ENCODE measurements around the gene CINP. TPM values are rescaled to one million over a fixed set of nuclear protein-coding genes. Genes with fewer than 3 reads are reported as not detected.
"Not testable (repeated sequence)": the region's sequence is repeated elsewhere in the genome, so short reads cannot be mapped to it uniquely, and the experiment has no call there.

CINP gene
- total RNA-seq, 1 donor from 2014 or later, result 6.8 TPM

DNA sequence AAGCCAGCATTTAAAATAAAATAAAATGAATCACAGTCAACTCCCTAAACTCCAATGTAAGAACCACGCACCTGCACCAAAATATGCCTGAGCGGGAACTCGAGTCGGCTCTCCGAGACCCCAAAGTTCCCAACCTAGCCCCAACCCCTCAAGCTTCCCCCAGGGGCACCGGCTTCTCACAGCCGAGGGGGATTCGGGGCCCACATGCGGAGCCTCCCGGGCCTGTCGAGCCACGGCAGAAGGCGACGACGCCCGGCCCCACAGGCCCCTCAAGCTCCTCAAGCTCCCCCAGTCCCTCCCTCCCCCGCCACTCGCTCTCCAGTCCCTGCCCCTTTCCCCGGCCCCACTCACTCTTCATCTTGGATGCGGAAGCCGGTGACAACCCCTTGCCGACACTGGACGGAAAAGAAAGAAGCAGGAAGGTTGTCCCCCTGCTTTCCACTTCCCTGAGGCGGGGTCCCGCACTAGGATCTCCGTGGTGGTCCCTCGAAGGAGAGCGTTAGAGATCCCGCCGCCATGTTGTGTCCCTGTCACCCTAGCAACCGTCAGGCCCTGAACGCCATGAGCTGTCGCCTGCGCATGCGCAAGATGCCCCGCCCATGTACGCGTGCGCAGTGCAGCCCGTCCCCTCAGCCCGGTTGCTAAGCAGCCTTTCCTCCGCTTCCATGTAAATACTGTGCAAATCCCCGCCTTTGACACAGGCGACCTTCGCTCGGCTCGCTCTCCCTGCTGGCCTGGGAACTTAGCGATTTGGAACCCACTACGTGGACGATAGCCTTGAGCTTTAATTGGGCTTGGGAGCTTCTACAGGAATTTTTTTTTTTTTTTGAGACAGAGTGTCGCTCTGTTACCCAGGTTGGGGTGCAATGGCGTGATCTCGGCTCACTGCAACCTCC is 57.8 kb downstream of the CINP start, which contains the start of gene MOK:
MOK (minus strand) TSS at position 554 of the 896 bp plus-strand sequence; CDS start at position 358, 196 bp downstream.
- Histone ChIP-seq H3K27ac (peak within 1 kb of the TSS; percentile 12 to 13), H3K27me3 (no peaks in the 10 kb centered on the region), H3K9me3 (no peaks in the 10 kb centered on the region), H3K4me3 (peak within 1 kb of the TSS; percentile 61 to 71), H3K36me3 (no peaks in the 10 kb centered on the region), H3K4me1 (peaks cover 0 to 7% of the 10 kb centered on the region in 2 donors)
- intact Hi-C loops (cut with DNase I), result loop anchor here (1.0 kb wide), 1 partner anchor 9 kb away; no protein-coding TSS in a partner anchor
- no peak for TF ChIP-seq CTCF (IDR thresholded peaks at IDR 0.05)
- peak; percentile 83 to 98 for DNase-seq (ENCODE audit: low spot score in 2 of 2)

- no peaks in the 10 kb centered on the region for H3K36me3 ChIP-seq
- no peaks in the 10 kb centered on the region for H3K27me3 ChIP-seq
- H3K9me3 ChIP-seq, result no peaks in the 10 kb centered on the region
- intact Hi-C loops (cut with DNase I), result no loop called here
- no peak for TF ChIP-seq CTCF (IDR thresholded peaks at IDR 0.05)
- H3K4me1 ChIP-seq, result peaks cover 0 to 7% of the 10 kb centered on the region in 2 donors
- no peak for DNase-seq (ENCODE audit: low spot score in 2 of 2)
- H3K4me3 ChIP-seq, result no peak overlapping the region
- no peak overlapping the region for H3K27ac ChIP-seq
Observed at GRCh38 chr14:102303664-102304063, 59.0 kb downstream of the CINP start.

GRCh38 chr14:102298303-102299070 is 64.2 kb downstream of the CINP start:
- H3K9me3 ChIP-seq; H3K36me3 ChIP-seq; H3K4me3 ChIP-seq; intact Hi-C loops (cut with DNase I); H3K4me1 ChIP-seq; H3K27ac ChIP-seq; H3K27me3 ChIP-seq: not testable (repeated sequence)
- DNase-seq (ENCODE audit: low spot score in 2 of 2), result peak in 1 of 2 donors; percentile 33

Other genes starting within 250 kb of the CINP start
- 44.8 TPM for gene WDR20, start 223.0 kb downstream of the CINP start, total RNA-seq
- gene MOK, start 57.7 kb downstream of the CINP start, total RNA-seq, result 17.6 TPM
- gene ZNF839, start 43.1 kb downstream of the CINP start, total RNA-seq, result 11.0 TPM
- 27.0 TPM for gene TECPR2, start 51 bp upstream of the CINP start, total RNA-seq
- gene ANKRD9, start 146.9 kb upstream of the CINP start, total RNA-seq, result 118 TPM
- 4.7 TPM for gene RCOR1, start 229.8 kb upstream of the CINP start, total RNA-seq

Data from ascending aorta (tissue), 2 donors.